GM10847 (cell line): ENCODE data around the gene DHX40.

ENCODE experiments used
- POLR2A ChIP-seq: IDR thresholded peaks from 2 replicates; pipeline ENCODE4 v1.6.1; 2011; ENCODE audit not compliant: insufficient read length; ENCODE audit errors: extremely low read depth

DHX40 gene

GRCh38 chr17:59565171-59565958 is at the start of gene DHX40:
Gene DHX40 (plus strand): TSS chr17:59565610. CDS start chr17:59565672, 62 bp downstream.
- TF ChIP-seq POLR2A, result peak; percentile 66

GRCh38 chr17:59516451-59516850 is 49.0 kb upstream of the DHX40 start:
- TF ChIP-seq POLR2A, result no peak

DNA sequence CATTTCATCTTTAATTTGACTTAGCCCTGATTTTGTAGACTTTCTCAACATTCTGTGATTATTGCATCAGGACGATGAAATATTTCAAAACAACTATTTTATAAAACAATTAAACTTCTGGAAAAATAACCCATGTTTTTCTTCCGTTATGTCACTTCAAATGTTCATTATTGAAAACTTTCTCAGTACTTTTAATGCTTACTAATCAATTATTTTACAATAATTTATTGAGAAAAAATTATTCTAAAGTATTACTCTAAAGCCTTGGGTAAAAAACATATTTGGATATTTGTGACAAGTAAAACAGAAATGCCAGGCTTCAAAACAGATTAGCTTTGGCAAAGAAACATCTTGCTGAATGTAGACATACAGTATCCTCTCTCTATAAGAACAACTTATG is 46.3 kb upstream of the DHX40 start:
- no peak for TF ChIP-seq POLR2A

GRCh38 chr17:59520251-59520650 is 45.2 kb upstream of the DHX40 start:
- TF ChIP-seq POLR2A, result no peak

- TF ChIP-seq POLR2A, result no peak
These were observed 43.8 kb upstream of the DHX40 start for GRCh38 chr17:59521465-59522126.

DNA sequence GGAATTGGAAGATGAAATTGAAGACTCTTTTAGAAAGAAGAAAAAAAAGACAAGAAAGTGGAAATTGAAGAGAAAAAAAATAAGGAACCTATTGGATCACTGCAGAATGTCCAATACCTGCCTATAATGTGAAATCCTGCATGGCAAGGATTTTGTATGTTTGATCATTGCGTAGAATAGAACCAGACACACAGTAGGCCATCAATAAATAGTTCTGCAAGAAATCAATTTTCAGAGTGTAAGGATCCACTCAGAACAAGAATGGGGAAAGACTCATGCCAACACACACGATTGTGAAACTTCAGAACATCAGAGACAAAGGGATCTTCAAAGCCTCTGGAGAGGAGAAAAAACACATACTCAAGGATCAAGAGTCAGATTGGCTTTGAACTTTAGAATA is 39.7 kb upstream of the DHX40 start:
- TF ChIP-seq POLR2A, result no peak

DNA sequence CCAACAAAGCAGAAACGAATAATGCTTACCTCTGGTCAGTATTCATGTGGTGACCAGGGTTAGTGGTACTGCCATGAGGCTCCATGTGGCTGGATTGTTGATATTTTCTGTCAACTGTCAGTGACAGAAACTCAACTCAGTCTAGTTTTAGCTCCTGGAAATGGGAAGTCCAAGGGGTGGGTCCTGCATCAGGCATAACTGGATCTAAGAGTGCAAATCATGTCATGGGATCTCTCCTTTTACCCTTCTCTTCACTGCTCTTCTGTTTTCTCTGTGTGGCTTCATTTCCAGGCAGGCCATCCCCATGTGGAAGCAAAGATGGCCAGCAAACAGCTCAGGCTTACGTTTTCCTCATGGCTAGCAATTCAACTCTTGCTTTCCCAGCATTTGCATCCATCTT is 39.0 kb upstream of the DHX40 start:
- no peak for TF ChIP-seq POLR2A

GRCh38 chr17:59527325-59527917 is 38.0 kb upstream of the DHX40 start:
- no peak for TF ChIP-seq POLR2A

GRCh38 chr17:59527931-59528330 is 37.5 kb upstream of the DHX40 start:
- no peak for TF ChIP-seq POLR2A

DNA sequence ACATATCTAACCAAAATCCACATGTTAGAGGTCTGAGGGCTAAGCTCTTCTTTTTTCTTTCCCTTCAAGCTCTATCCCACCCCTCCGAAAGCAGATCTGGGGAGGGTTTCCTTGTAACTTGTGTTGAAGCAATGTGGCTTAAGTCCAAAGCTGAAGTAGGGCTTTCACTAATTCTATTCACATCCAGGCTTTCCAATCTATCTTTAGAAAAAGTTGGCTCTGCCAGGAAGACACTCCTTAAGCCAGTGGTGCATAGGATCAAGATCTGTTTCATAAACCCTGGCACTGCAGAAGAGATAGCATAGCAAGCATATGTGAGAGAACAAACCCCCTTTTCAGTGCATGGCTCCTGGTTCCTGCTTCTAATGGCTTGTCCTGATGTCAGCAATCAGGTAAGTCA is 34.9 kb upstream of the DHX40 start:
- no peak for TF ChIP-seq POLR2A

- TF ChIP-seq POLR2A, result no peak
These were observed 31.7 kb upstream of the DHX40 start for GRCh38 chr17:59533694-59534093.

- no peak for TF ChIP-seq POLR2A
These were observed 30.8 kb upstream of the DHX40 start for GRCh38 chr17:59534583-59534982.

GRCh38 chr17:59538195-59538909 is 27.1 kb upstream of the DHX40 start:
- no peak for TF ChIP-seq POLR2A

DNA sequence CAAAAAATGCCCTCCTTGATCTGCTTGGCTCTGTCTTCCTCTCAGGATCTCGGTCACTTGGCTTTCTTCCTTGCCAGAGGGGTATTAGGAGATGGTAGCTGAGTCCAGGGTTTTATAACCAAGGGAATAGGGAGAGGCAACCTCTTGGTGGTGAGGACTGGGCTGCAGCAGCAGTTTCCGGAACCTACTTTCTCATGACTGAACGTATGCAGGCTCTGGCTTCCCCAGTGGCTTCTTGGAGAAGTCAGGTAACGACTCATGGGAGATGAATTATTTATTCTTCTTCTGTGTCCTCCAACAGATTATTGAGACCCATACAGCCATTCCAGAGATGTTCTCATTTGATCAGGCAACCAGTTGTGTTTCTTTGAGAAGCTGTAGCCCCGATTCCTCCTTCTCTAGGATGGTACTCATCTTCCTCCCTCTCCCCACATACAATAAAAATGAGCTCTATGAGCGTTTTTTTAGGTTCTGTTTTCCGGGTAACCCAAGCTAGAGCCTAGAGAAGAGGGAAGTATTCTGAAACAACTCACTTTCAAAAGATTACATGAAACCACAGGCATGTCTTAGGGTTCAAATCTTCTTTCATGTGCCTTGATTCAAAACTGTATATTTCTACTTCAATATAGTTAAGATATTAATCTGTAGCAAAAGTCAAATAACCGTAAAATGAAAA is 22.3 kb upstream of the DHX40 start:
- no peak for TF ChIP-seq POLR2A

- TF ChIP-seq POLR2A, result no peak
These were observed 19.5 kb upstream of the DHX40 start for GRCh38 chr17:59545942-59546341.
